Brain microvascular endothelial cell (primary cell): ENCODE measurements around the gene IDUA.

Source experiments
- DNase-seq: peaks from one replicate; pipeline ENCODE4 v3.0.0-alpha.2; 2020
- H3K27ac ChIP-seq: fragments of 250-450 bp; sonication (Bioruptor Pico); 2 replicates; pipeline ENCODE4 v1.5.1; 2020; ENCODE audit warnings: mild to moderate bottlenecking, moderate library complexity
- H3K27me3 ChIP-seq: fragments of 250-450 bp; sonication (Bioruptor Pico); replicated peaks from 2 replicates; pipeline ENCODE4 v1.5.1; 2020; ENCODE audit warnings: mild to moderate bottlenecking
- H3K36me3 ChIP-seq: fragments of 250-450 bp; sonication (Bioruptor Pico); replicated peaks from 2 replicates; pipeline ENCODE4 v1.5.1; 2020; ENCODE audit warnings: mild to moderate bottlenecking
- H3K4me3 ChIP-seq: 2 replicates; pipeline ENCODE4 v1.5.1; 2011; ENCODE audit warnings: low read depth, mild to moderate bottlenecking, control low read depth, low read length, moderate library complexity
- CTCF ChIP-seq: IDR thresholded peaks from 2 replicates; pipeline ENCODE4 v1.5.1; 2011; ENCODE audit warnings: low read depth, mild to moderate bottlenecking, moderate library complexity, low read length, control low read depth, inconsistent platforms; ENCODE audit errors: missing control alignments
- in situ Hi-C: cut with HindIII; loops from 2 replicates; pipeline ENCODE4 v1.10.0; 2017; ENCODE audit warnings: low sequenced_read_pairs, low pct_ligation_motif_present

Gene IDUA

GRCh38 chr4:1024882-1025545, 38.2 kb downstream of the IDUA start:
- Histone ChIP-seq H3K27me3 (no peaks in the 10 kb centered on the region), H3K27ac (no peak overlapping the region), H3K36me3 (peaks cover 14% of the 10 kb centered on the region), H3K4me3 (no peak overlapping the region)
- DNase-seq = no peak
- no peak for TF ChIP-seq CTCF
- in situ Hi-C loops = no loop called here

GRCh38 chr4:1026115-1026514, 39.3 kb downstream of the IDUA start:
- TF ChIP-seq CTCF = no peak
- Histone ChIP-seq H3K27ac (no peak overlapping the region), H3K4me3 (no peak overlapping the region), H3K27me3 (no peaks in the 10 kb centered on the region), H3K36me3 (peaks cover 14% of the 10 kb centered on the region)
- in situ Hi-C loops = no loop called here
- DNase-seq = no peak

- DNase-seq = no peak
- H3K27me3 ChIP-seq = no peaks in the 10 kb centered on the region
- no peak overlapping the region for H3K4me3 ChIP-seq
- no peak overlapping the region for H3K27ac ChIP-seq
- H3K36me3 ChIP-seq = peaks cover 14% of the 10 kb centered on the region
- in situ Hi-C loops = no loop called here
- no peak for TF ChIP-seq CTCF
These were observed 40.5 kb downstream of the IDUA start for GRCh38 chr4:1027219-1027914.

DNA sequence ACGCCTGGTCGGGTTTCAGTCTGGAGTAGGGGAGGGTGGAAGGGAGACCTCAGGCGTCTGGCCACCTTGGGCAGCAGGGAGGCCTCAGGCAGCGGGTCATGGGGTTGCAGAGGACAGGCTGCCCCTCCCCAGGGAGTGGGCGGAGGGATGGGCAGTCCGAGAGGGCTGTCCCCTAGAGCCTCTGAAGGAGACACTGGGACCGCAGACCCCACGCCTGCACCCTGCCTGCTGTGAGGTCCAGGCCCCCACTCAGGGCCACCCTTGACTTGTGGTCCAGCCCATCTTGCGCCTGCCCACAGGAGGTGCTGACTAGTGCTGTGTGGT, 41.0 kb downstream of the IDUA start:
- Histone ChIP-seq H3K27me3 (no peaks in the 10 kb centered on the region), H3K4me3 (no peak overlapping the region), H3K36me3 (peaks cover 14% of the 10 kb centered on the region), H3K27ac (no peak overlapping the region)
- in situ Hi-C loops = no loop called here
- no peak for DNase-seq
- TF ChIP-seq CTCF = no peak

- TF ChIP-seq CTCF = no peak
- no peaks in the 10 kb centered on the region for H3K27me3 ChIP-seq
- H3K27ac ChIP-seq = no peak overlapping the region
- H3K4me3 ChIP-seq = no peak overlapping the region
- DNase-seq = no peak
- in situ Hi-C loops = no loop called here
- peaks cover 14% of the 10 kb centered on the region for H3K36me3 ChIP-seq
These were observed 41.9 kb downstream of the IDUA start for GRCh38 chr4:1028574-1029220.
